NCI-H526 treated with DMSO at 0.1 percent for 48 hours (cell line): ENCODE measurements around the gene VAV2.

Experiments used
- DNase-seq: peaks from one replicate; lab custom pipeline; 2025; lab: John Stamatoyannopoulos, UW

Gene VAV2

GRCh38 chr9:133780404-133780945 lies 211.6 kb downstream of the VAV2 start:
- no peak for DNase-seq

GRCh38 chr9:133779516-133780403 lies 212.4 kb downstream of the VAV2 start:
- DNase-seq = no peak

GRCh38 chr9:133779081-133779480 lies 213.0 kb downstream of the VAV2 start:
- DNase-seq = no peak

GRCh38 chr9:133778336-133779013 lies 213.6 kb downstream of the VAV2 start:
- DNase-seq = no peak

- no peak for DNase-seq
These were observed 214.3 kb downstream of the VAV2 start for GRCh38 chr9:133777871-133778270.

GRCh38 chr9:133777068-133777791 lies 214.9 kb downstream of the VAV2 start:
- DNase-seq = no peak

GRCh38 chr9:133775951-133776905 lies 215.9 kb downstream of the VAV2 start:
- no peak for DNase-seq

GRCh38 chr9:133775291-133775690 lies 216.8 kb downstream of the VAV2 start:
- no peak for DNase-seq

GRCh38 chr9:133774799-133775198 lies 217.3 kb downstream of the VAV2 start:
- DNase-seq = no peak

- no peak for DNase-seq
These were observed 218.1 kb downstream of the VAV2 start for GRCh38 chr9:133773889-133774655.

- DNase-seq = no peak
These were observed 219.5 kb downstream of the VAV2 start for GRCh38 chr9:133772581-133772980.

- DNase-seq = no peak
These were observed 220.3 kb downstream of the VAV2 start for GRCh38 chr9:133771486-133772482.

GRCh38 chr9:133770076-133770777 lies 221.9 kb downstream of the VAV2 start:
- no peak for DNase-seq

- no peak for DNase-seq
These were observed 222.5 kb downstream of the VAV2 start for GRCh38 chr9:133769511-133770075.

- no peak for DNase-seq
These were observed 223.1 kb downstream of the VAV2 start for GRCh38 chr9:133768859-133769510.

GRCh38 chr9:133768371-133768858 lies 223.7 kb downstream of the VAV2 start:
- no peak for DNase-seq

GRCh38 chr9:133767625-133768024 lies 224.5 kb downstream of the VAV2 start:
- no peak for DNase-seq
